ENCODE results near the gene ARPC1B.
"Not testable (repeated sequence)": the region's sequence is repeated elsewhere in the genome, so short reads cannot be mapped to it uniquely, and the experiment has no call there.

The ARPC1B gene

GRCh38 chr7:99368750-99369389 lies 5.7 kb upstream of the ARPC1B start:
- no peak for DNase-seq (ENCODE audit: low read depth in 2 of 2)

- no peak for DNase-seq (ENCODE audit: low read depth in 2 of 2)
These were observed 4.7 kb upstream of the ARPC1B start for GRCh38 chr7:99369767-99370391.

- no peak for DNase-seq (ENCODE audit: low read depth in 2 of 2)
These were observed 3.1 kb upstream of the ARPC1B start for GRCh38 chr7:99371376-99371920.

GRCh38 chr7:99372275-99373090 lies 2.0 kb upstream of the ARPC1B start:
- DNase-seq (ENCODE audit: low read depth in 2 of 2): no peak

- no peak for DNase-seq (ENCODE audit: low read depth in 2 of 2)
These were observed 1.2 kb upstream of the ARPC1B start for GRCh38 chr7:99373091-99374066.

GRCh38 chr7:99375070-99375807 lies 709 bp downstream of the ARPC1B start:
- peak; percentile 21 to 54 for DNase-seq (ENCODE audit: low read depth in 2 of 2)

- peak; percentile 23 to 39 for DNase-seq (ENCODE audit: low read depth in 2 of 2)
These were observed 4.6 kb downstream of the ARPC1B start for GRCh38 chr7:99379043-99379577.

- DNase-seq (ENCODE audit: low read depth in 2 of 2): not testable (repeated sequence)
These were observed 5.1 kb downstream of the ARPC1B start for GRCh38 chr7:99379693-99380031.

GRCh38 chr7:99380032-99380822 lies 5.7 kb downstream of the ARPC1B start:
- DNase-seq (ENCODE audit: low read depth in 2 of 2): peak in 1 of 2 donors; percentile 23

- DNase-seq (ENCODE audit: low read depth in 2 of 2): peak; percentile 85 to 90
These were observed 6.5 kb downstream of the ARPC1B start for GRCh38 chr7:99380823-99381663.

GRCh38 chr7:99381664-99382075 lies 7.1 kb downstream of the ARPC1B start:
- no peak for DNase-seq (ENCODE audit: low read depth in 2 of 2)

GRCh38 chr7:99383203-99383602 lies 8.7 kb downstream of the ARPC1B start:
- no peak for DNase-seq (ENCODE audit: low read depth in 2 of 2)

- DNase-seq (ENCODE audit: low read depth in 2 of 2): no peak
These were observed 9.4 kb downstream of the ARPC1B start for GRCh38 chr7:99383791-99384370.

GRCh38 chr7:99384523-99384922 lies 10.0 kb downstream of the ARPC1B start:
- DNase-seq (ENCODE audit: low read depth in 2 of 2): no peak

GRCh38 chr7:99385564-99385963 lies 11.0 kb downstream of the ARPC1B start:
- no peak for DNase-seq (ENCODE audit: low read depth in 2 of 2)

GRCh38 chr7:99386584-99387238 lies 12.2 kb downstream of the ARPC1B start:
- DNase-seq (ENCODE audit: low read depth in 2 of 2): no peak

- DNase-seq (ENCODE audit: low read depth in 2 of 2): not testable (repeated sequence)
These were observed 12.7 kb downstream of the ARPC1B start for GRCh38 chr7:99387239-99387635.

GRCh38 chr7:99387912-99388311 lies 13.4 kb downstream of the ARPC1B start:
- no peak for DNase-seq (ENCODE audit: low read depth in 2 of 2)

Data from stimulated activated CD8-positive, alpha-beta memory T cell treated with anti-CD3 and anti-CD28 coated beads, Interleukin-7, amount 100 ng/mL, for 4 hours (primary cell).